CD4-positive, alpha-beta T cell treated with Interleukin-4 for 4 hours (primary cell): Measurements from ENCODE around the gene ROGDI.
"Not testable (repeated sequence)": the region's sequence is repeated elsewhere in the genome, so short reads cannot be mapped to it uniquely, and the experiment has no call there.

ENCODE experiments used
- DNase-seq: peaks from one replicate; pipeline ENCODE4 v3.0.0-alpha.2; 2020

Gene ROGDI

DNA sequence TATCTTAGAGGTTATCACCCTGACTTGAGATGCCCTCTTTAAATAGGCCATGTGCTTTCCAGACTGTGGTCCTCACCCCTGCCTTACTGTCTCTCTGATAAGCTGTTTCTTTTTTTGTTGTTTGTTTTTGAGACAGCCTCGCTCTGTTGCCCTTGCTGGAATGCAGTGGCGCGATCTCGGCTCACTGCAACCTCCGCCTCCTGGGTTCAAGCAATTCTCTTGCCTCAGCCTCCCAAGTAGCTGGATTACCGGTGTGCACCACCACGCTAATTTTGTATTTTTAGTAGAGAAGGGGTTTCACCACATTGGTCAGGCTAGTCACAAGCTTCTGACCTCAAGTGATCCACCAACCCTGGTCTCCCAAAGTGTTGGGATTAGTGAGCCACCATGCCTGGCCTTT lies 13.5 kb downstream of the ROGDI start:
- DNase-seq, result no peak

DNA sequence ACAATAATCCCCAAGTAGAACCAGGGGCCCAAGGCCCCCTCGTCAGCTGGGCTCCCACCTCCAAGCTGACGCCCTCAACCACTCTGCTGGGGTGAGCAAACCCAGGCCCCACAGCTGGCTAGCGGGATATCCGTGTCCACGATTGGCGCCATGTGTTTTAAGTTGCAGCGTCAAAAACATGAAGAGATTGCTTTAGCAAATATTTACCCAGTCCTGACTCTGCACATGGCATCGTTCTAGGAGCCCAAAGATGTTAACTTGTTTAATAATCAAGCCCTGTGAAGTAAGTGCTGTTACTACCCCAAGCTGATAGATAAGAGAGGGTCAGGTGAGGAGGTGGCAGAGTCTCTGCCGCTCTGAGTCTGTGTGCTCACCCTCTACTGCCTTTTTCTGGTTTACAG lies 13.9 kb downstream of the ROGDI start:
- no peak for DNase-seq

DNA sequence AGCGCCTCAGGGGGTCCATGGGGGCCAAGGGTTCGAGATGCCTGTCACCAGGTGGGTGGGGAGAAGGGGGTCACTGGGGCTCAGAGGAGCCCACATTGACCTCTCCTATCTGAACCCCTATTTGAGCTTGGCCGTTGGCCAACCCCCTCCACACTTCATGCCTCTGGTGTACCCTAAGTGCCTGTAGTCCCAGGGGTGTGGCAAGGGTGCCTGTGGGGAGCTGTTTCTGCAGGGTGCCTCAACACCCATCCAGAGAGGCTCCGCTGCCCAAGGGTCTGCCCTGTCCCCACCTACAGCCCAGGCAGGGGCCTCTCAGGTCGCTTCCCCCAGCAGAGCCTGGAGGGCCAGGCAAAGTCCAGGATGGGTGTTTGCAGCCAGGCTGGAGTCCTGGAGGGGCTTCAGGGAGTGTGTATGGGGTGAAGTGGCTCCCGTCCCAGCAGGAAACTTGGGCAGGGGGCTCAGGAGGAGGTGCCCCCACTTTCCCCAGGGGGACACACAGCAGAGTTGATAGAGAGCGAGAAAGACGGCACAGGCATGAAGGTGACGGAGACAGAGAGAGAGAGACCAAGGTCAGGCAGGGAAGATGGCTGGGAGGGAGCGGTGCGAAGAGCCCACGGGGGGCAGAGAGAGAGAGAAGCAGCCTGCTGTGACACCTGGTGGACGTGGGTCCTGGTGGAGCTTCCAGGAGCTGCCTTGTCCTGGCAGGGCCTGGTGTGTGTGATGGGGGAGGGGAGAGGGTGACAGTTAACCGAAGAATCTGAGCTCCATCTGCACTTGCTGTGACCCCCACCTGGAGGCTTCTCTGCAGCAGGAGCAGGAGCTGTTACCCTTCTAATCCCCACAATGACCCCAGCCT lies 14.6 kb downstream of the ROGDI start, which contains the start of gene SEPTIN12:
Gene SEPTIN12, minus strand, starts transcription at position 719 of the 856 bp plus-strand sequence. Its CDS starts 700 bp downstream, at position 19.
- no peak for DNase-seq

DNA sequence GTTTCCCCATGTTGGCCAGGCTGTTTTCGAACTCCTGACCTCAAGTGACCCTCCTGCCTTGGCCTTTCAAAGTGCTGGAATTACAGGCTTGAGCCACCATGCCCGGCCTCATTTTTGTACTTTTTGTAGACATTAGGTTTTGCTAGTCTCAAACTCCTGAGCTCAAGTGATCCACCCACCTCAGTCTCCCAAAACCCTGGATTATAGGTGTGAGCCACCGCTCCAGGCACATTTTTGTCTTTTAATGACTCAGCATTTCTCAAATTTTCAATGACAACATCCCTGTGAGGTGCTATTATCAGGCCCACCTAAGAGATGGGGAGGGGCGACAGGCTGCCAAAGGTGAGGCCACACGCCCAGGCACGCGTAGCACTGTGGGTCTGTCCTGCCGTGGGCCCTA lies 15.4 kb downstream of the ROGDI start:
- no peak for DNase-seq

DNA sequence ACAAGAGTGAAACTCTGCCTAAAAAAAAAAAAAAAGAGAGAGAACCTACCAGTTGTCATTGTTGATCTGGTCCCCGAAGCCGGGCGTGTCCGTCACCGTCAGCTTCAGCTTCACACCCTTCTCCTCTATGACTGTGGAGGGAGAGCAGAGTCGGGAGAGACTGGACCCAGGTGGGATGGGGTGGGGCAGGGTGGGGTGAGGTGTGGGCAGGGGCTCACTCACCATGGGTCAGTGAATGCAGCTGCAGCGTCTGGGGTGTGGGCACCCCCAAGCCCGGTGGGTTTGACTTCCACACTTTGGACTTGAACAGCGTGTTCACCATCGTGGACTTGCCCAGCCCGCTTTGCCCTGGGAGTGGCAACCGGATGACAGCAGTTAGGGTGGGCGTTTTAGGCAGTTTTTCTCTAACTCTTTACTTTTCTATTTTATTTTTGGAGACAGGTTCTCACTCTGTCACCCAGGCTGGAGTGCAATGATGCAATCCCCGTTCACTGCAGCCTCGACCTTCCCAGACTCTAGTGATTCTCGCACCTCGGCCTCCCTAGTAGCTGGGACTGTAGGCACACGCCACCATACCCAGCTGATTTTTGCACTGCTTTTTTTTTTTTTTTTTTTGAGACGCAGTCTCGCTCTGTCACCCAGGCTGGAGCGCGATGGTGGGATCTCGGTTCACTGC lies 16.5 kb downstream of the ROGDI start:
- DNase-seq, result no peak

DNA sequence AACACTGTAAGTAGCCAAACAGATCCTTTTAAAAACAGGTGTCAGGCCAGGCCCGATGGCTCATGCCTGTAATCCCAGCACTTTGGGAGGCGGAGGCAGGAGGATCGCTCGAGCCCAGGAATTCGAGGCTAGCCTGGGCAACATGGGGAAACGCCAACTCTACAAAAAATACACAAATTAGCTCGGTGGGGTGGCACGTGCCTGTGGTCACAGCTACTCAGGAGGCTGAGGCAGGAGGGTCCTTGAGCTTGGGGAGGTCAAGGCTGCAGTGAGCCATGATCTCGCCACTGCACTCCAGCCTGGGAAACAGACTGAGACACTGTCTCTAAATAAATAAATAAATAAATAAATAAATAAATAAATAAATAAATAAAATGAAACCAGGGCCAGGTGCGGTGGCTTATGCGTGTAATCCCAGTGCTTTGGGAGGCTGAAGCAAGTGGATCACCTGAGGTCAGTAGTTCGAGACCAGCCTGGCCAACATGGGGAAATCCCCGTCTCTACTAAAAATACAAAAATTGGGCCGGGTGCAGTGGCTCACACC lies 17.9 kb downstream of the ROGDI start:
- DNase-seq, result not testable (repeated sequence)

DNA sequence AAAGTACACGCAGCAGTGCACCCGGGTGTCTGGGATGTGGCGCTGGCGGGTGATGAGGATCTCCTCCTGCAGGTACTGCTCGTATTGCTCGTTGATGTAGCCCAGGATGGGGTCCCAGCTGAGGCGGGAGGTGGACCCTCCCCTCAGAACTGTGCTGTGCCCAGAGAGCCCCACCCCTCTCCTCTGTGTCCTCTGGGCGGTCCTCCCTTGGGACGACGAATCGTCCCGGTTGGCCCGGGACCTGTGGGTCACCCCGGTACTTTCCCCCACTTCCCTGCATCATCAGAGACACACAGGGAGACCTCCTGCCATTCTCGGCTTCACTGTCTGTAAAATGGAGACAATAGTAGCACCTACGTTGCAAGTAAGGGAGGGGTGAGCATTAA lies 18.5 kb downstream of the ROGDI start:
- DNase-seq, result no peak

DNA sequence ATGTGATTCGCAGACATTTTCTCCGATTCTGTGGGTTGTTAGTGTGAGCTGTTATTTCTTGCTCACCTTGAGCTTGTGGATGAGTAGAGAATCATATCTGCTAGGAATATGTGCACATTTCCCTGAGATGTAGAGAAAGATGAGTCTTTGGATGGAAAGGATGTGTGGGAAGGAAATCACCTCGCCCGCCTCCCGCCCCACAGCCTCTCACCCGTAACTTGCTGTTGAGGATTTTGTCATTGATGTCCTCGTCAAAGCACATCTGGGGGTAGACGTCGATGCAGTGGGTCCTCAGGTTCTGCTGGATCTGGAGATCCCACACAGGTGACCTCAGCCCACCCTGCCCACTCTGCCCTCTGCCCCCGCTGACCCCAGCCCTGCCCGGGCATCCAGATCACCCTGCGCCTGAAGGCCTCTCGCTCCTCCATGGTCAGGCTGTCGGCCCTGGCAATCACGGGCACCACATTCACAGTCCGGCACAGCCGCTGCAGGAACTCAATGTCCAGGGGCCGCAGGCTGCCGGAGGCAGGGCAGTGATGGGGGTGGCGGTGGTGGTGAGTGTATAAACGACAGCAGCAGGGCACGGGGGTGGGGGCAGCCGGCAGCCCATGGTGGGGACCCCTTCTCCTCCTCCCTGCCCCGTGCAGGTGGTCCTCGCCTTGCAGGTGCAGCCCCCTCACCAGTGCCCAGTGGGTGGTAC lies 19.0 kb downstream of the ROGDI start:
- DNase-seq, result no peak

DNA sequence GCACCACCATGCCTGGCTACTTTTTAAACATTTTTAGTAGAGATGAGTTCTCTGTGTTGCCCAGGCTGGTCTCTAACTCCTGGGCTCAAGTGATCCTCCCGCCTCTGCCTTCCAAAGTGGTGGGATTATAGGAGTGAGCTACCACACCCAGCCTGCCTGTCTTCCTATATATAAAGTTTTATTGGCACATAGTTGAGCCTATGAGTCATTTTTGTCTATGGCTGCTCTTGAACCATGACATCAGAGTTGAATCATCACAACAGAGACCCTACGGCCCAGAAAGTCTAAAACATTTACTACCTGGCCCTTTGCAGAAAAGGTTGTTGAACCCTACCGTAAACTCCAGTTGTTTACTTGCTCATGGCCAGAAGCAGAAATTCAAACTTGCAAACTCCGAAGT lies 22.2 kb downstream of the ROGDI start:
- DNase-seq, result no peak

DNA sequence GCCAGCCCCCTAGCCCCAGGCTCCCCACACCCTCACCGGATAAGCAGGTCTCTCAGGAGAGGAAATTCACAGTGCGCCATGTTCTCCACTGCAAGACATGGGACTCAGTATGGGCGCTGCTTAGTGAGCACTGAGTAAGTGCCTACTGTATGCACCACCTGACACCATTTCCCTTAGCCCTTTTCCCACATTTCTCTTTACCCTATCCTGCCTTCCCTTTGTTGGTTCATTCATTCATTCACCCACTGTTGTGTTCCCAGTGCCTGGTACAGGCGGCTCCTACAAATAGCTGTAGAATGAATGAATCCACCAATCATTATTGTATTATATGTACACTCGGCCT lies 24.4 kb downstream of the ROGDI start:
- no peak for DNase-seq

DNA sequence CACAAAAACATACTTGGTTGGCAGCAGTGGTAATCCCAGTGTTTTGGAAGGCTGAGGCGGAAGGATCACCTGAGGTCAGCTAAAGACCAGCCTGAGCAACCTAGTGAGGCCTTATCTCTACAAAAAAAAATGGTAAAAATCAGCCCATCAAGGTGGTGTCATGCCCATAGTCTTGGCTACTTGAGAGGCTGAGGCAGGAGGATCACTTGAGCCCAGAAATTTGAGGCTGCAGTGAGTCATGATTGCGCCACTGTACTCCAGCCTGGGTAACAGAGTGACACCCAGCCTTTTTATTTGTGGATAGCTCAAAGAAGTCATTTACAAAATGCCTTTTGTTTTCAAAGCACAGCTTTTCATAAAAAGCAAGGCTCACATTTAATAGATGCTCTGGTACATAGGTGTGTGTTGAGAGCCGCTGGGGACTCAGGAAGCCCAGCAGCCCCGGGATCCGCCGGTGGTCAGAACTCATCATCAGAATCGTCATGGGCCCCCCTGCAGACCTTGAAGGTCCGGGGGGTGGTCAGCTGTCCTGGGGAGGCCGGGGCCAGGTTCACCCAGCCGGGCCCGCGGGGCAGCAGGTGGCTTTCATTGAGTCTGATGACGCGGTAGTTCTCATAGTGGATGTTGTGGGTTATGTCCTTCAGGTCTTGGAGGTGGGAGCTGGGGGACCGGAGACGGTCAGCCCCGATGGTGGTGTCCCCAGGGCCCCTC lies 24.9 kb downstream of the ROGDI start:
- DNase-seq, result no peak

DNA sequence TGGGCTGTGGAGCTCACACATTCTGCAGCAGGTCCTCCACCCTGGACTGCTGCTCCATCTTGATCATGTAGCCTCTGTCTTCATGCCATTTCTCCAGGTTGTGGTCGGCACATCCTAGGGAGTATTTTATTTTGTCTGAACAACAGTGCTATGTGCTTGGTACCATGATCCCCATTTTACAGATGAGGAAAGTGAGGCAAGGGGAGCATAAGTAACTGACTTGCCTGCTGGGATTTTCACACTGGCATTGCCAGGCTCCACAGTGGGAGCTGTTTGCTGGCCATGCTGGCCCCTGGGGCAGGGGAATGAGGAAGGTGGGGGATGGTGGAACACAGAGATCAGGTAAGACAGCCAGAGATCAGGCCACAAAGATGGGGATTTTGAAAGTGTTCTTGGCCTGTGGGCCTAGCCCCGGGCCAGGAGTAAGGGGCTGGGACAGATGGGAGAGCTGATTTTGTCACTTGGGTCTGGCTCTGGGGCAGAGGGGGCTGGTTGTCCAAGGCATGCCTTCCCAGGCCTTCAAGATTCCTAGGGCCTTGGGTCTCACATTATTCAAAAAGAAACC lies 26.2 kb downstream of the ROGDI start:
- no peak for DNase-seq

DNA sequence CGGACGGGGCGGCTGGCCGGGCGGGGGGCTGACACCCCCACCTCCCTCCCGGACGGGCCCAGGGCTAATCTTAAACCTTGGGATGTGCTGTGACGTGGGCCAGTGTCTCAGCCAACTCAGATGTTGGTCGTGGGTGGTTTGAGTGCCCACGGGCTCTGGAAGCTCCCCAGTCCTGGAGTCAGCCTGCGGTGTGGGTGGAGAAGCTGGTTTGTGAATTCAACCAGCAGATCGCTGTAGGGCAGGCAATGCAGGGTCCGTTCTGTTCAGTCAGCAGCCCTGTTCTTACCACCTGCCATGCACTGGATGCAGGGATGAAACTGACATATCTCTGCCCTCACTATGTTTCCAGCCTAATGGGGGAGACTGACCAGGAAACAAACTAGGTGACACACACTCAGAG lies 27.4 kb downstream of the ROGDI start:
- DNase-seq, result no peak

DNA sequence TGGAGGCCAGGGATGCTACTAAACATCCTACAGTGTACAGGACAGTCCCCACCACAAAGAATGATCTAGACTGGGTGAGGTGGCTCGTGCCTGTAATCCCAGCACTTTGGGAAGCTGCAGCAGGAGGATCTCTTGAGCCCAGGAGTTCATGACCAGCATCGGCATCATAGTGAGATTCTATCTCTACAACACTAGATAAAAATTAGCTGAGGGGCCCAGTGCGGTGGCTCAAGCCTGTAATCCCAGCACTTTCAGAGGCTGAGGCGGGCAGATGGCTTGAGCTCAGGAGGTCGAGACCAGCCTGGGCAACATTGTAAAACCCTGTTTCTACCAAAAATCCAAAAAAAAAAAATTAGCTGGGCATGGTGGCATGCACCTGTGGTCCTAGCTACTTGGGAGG lies 30.1 kb downstream of the ROGDI start:
- DNase-seq, result no peak

DNA sequence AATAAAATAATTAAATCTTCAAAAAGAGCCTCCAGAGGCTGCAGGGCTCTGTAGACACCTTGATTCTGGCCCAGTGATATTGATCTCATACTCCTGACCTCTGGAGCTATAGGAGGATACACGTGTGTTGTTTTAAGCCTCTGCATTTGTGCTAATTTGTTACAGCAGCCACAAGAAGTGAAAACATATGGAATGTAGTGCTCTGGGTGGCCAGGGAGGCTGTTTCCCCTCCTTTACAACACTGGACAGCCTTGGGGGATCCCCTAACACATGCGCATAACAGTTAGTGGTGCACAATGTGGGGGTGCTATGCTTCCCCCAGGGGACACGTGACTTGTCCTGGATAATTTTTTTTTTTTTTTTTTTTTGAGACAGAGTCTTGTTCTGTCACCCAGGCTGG lies 30.8 kb downstream of the ROGDI start:
- DNase-seq, result no peak

DNA sequence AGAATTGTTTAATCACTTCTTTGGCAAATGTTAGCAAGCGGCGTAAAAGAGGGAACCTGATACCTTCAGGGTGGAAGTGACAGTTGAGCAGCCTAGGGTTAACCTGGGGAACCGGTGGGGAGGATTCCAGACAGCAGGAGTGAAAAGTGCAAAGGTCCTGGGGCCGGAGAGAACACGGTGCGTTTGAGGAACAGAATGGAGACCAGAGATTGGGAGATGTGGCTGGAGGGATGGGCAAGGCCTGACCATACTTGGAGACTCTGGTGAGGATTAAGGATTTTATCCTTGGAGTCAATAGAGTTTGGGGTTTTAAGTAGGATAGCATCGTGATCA lies 33.2 kb downstream of the ROGDI start:
- DNase-seq, result no peak

DNA sequence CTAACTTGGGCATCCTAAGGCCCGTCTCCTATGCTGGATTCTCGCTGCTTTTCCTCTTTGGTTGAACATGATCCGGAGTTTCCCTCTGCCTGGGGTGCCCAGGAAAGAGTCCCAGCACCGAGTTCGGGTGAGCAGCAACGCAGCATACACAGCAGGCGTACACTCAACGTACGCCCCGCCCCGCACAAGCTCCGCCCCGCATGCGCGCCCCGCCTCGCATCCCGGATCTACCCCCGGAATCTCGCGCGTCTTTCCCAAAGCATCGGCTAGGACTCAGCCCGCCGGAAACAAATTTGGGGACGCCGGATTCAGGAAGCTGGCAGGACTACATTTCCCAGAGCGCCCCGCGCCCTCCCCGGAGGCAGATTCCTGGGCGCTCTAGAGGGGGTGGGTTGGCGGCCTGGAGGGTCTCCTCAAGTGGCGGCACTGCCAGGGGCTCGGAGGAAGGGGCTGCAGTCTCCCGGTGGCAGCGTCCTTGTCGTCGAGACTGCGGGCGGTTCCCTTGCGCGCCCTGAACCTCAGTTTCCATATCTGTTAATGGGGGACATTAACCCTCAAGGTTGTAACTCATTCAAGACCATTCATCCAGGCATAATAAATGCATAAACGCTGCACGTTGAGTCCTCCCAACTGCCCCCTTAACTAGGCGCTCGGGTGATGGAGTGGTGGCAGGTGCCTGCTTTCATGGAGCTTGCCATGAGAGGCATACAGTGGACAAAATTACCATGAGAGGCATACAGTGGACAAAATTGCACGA lies 33.7 kb downstream of the ROGDI start:
- peak; percentile 89 for DNase-seq

DNA sequence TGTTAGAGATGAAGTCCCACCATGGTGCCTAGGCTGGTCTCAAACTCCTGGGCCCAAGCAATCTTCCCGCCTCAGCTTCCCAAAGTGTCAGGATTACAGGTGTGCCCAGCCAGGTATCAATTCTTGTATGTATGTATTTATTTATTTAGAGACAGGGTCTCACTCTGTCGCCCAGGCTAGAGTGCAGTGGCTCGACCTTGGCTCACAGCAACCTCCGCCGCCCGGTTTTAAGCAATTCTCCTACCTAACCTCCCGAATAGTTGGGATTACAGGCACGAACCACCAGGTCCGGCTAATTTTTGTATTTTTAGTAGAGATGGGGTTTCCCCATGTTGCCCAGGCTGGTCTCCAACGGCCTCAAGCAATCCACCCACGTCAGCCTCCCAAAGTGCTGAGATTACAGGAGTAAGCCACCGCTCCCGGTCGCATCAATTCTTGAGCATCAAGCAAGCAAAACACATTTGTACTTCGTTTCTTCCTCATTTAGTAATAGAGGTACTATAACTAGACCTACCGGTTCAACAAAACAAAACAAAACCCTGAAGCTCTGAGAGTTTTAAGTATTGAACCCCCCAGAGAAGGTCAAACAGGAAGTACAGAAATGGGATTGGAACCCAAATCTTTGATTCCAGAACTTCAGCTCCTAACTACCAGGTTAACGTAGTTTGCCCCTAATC lies 34.4 kb downstream of the ROGDI start:
- DNase-seq, result no peak

DNA sequence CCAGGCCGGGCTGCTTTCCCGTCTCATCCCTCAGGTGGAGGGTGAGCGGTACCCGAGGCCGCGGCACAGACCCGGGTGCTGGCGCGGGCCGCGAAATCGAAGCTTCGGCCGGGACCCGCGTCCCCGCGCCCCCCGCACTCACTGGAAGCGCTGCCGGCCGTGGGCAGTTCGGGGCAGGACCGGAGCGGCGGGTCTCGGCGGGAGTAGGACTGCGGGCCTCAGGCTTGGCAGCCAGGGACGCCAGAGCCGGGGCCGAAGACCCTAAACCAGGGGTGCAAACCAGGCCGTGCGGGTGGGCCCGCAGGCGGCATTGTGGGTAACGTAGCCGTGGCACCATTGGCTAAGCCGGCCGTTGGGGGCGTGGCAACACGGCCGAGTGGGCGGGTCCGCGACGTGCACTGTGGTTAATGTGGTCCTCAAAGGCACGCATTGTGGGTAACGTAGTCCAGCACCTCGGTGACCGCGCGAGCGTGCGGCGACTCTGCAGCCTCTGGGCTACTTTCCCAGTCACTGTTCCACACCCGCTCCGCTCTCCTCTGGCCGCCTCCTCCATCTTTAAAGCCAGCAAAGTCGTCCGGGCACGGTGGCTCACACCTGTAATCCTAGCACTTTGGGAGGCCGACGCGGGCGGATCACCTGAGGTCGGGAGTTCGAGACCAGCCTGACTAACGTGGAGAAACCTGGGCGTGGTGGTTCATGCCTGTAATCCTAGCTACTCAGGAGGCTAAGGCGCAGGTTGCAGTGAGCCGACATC lies 35.4 kb downstream of the ROGDI start, which contains the start of gene ZNF500:
Gene ZNF500, minus strand, starts transcription at position 288 of the 754 bp plus-strand sequence. CDS start 1,184 bp downstream, outside the sequence.
- DNase-seq, result peak; percentile 95
